GDM1 (cell line): Measurements from ENCODE around the gene LAMC3.
"Not testable (repeated sequence)": the region's sequence is repeated elsewhere in the genome, so short reads cannot be mapped to it uniquely, and the experiment has no call there.

ENCODE experiments used
- DNase-seq: peaks from one replicate; lab custom pipeline; 2025; lab: John Stamatoyannopoulos, UW

Gene LAMC3

GRCh38 chr9:130991778-130992681 is 16.9 kb upstream of the LAMC3 start:
- DNase-seq: no peak

- DNase-seq: no peak
Measured at GRCh38 chr9:130992682-130993032, 16.3 kb upstream of the LAMC3 start.

- no peak for DNase-seq
Measured at GRCh38 chr9:130993303-130994030, 15.5 kb upstream of the LAMC3 start.

- DNase-seq: no peak
Measured at GRCh38 chr9:130994135-130995085, 14.6 kb upstream of the LAMC3 start.

- peak; percentile 13 for DNase-seq
Measured at GRCh38 chr9:130995086-130996011, 13.6 kb upstream of the LAMC3 start.

GRCh38 chr9:130996205-130996604 is 12.8 kb upstream of the LAMC3 start:
- no peak for DNase-seq

GRCh38 chr9:130996676-130997394 is 12.1 kb upstream of the LAMC3 start:
- DNase-seq: no peak

- DNase-seq: no peak
Measured at GRCh38 chr9:130997395-130997684, 11.6 kb upstream of the LAMC3 start.

GRCh38 chr9:130997925-130998596 is 10.9 kb upstream of the LAMC3 start:
- peak; percentile 48 for DNase-seq

- DNase-seq: no peak
Measured at GRCh38 chr9:130998597-130999244, 10.3 kb upstream of the LAMC3 start.

- no peak for DNase-seq
Measured at GRCh38 chr9:130999245-130999623, 9.7 kb upstream of the LAMC3 start.

- DNase-seq: not testable (repeated sequence)
Measured at GRCh38 chr9:131000526-131000925, 8.4 kb upstream of the LAMC3 start.

GRCh38 chr9:131001021-131001420 is 8.0 kb upstream of the LAMC3 start:
- DNase-seq: no peak

GRCh38 chr9:131001990-131002389 is 7.0 kb upstream of the LAMC3 start:
- DNase-seq: no peak

- no peak for DNase-seq
Measured at GRCh38 chr9:131006601-131007000, 2.4 kb upstream of the LAMC3 start.

GRCh38 chr9:131008086-131008485 is 888 bp upstream of the LAMC3 start:
- DNase-seq: no peak

- DNase-seq: no peak
Measured at GRCh38 chr9:131008563-131008908, 438 bp upstream of the LAMC3 start.

- no peak for DNase-seq
Measured at GRCh38 chr9:131010482-131011273, 1.7 kb downstream of the LAMC3 start.
